Activated T-cell treated with anti-CD3 and anti-CD28 coated beads, Interleukin-2, amount 50 U/mL, for 1 hour (primary cell): Measurements from ENCODE around the gene NHLRC2.
"Not testable (repeated sequence)": the region's sequence is repeated elsewhere in the genome, so short reads cannot be mapped to it uniquely, and the experiment has no call there.

Experiments
- DNase-seq: peaks from one replicate; pipeline ENCODE4 v3.0.0-alpha.2; 2020

NHLRC2 gene

GRCh38 chr10:113911839-113912238 is 57.4 kb downstream of the NHLRC2 start:
- DNase-seq: no peak

DNA sequence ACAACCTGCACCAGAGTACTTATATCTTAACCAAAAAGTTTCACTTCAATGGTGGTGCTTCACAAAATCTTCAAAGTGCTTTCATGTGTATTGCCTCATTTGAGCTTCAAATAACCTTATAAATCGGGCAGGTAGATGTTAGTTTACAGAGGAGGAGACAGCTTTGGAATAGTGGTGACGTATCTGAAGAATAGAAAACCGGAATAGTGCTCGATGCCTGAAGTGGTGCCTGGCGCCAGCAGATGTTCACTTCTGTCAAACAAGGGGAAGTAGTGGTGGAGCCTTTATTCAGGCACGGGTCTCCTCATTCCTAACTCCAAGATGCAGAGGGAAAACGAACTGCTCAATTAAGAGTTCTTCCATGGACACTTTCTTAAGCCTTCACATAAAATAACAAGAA is 58.1 kb downstream of the NHLRC2 start:
- DNase-seq: no peak

DNA sequence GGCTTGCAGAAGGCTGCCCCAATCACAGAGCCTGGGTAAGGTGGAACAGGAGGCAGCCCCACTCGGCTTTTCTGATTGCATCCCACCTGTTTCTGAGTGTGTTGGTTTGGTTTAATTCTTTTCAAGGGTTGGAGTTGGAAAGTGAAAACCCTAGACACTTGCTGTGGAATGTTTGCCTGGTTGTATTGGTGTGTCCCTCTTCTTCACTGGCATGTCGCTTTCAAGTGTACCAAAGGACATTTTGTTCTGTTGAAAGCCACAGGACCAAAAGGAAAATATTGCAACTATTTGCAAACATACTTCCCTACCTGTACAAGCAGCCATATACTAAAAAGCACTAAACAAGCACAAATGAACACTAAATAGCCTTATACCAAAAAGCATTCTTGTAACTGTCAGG is 60.5 kb downstream of the NHLRC2 start:
- no peak for DNase-seq

GRCh38 chr10:113915540-113915939 is 61.1 kb downstream of the NHLRC2 start:
- no peak for DNase-seq

DNA sequence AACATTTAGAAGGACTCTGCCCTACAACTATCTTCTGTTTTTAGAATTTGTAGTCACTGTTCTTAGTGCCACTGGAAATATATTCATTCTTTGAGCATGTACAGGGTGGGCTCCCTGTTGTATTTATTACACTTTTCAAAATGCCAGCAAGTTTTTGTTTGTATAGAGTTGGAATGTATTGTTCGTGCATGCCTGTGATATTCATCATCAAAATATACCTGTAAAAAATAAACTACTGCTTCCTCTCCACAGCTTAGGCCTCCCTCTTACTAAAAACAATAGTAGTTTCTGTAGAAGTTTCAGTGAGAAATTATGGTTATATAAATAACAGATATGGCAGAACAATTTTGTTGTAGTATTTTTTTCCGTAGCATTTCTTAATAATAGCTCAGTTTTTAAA is 61.6 kb downstream of the NHLRC2 start:
- no peak for DNase-seq

DNA sequence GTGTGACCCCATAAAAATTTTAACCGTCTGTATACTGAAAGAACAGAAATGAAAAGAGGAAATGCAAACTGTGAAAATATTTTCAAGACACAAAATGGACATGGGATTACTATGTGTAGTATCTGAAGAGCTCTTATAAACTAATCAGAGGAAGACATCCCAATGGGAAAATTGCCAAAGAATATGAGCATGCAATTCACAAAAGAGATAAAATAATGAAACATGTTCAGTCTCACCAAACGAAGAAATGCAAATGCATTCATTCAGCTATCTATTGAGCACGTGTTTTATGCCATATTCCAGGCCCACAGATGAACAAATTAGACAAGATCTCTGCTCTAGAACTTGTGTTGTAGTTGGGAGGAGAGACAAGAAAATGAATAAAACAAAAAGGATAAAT is 63.2 kb downstream of the NHLRC2 start:
- DNase-seq: no peak

DNA sequence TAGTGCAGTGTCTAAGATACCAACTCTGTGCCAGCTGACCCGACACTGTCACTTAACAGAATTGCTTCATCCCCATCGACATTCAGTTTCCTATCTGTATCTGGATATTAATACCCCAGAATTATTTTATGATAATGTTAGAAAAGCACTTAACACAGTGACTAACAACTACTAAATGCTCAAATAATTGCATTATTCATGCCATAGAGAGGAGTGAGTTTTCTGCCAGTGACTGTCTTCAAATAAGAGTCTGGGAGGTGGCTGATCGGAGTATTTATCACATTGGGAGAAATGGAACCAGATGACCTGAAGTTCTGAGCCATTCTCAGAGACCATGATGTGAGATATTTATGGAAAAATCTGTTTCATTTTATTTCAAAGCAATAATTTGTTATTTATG is 65.7 kb downstream of the NHLRC2 start:
- DNase-seq: no peak

GRCh38 chr10:113920875-113921274 is 66.4 kb downstream of the NHLRC2 start:
- no peak for DNase-seq

- no peak for DNase-seq
Observed at GRCh38 chr10:113921561-113922370, 67.3 kb downstream of the NHLRC2 start.

- no peak for DNase-seq
Observed at GRCh38 chr10:113922787-113923570, 68.5 kb downstream of the NHLRC2 start.

GRCh38 chr10:113924186-113924585 is 69.7 kb downstream of the NHLRC2 start:
- no peak for DNase-seq

DNA sequence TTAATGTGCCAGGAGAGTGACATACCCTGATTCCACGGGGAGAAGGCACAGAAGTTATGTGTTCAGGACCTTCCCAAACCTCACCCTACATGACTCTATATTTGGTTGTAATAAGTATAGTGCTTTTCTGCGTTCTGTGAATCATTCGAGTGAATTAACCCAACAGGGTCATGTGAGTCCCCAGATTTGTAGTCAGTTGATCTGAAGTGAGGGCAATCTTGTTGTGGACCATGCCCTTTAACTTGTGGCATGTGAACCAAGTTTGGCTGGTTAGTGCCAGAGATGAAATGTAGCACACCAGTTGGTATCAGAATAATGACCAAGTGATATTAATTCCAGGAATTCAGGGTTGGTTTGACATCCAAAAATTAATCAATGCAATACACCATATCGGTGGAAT is 70.2 kb downstream of the NHLRC2 start:
- DNase-seq: no peak

DNA sequence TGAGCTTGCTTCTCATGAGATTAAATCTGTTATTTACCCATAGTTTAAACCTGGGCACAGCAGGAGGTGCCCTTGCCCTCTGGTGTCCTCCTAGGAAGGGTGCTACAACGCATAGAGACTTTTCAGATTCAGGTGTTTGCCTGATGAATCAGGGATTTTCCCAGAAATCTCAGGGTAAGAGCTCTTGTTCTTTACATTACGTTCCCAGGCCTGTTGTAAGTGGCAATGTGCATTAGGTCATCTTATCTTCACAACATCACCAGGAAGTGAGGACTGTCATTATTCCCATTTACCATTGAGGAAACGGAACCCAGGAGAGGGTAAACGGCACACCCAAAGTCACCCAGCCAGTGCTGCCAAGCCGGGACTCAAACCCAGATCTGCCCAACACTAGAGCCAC is 73.0 kb downstream of the NHLRC2 start:
- DNase-seq: no peak

DNA sequence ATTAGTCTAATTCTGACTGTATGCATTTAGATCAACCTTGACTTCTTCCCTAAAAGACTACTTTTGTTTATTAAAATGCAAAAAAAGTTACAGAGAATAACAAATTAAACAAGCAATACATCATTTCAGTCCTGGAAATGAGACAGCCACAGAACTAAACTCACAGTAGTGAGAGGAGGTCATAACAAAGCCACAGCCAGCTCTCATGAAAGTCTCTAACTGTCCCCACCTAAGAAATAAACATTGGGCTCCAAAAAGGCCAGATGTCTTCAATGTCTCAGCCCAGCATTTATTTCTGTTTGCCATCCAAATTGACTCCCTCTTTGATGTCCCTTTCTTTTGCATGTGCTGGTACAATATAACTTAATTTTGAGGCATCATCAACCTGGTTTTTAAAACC is 74.4 kb downstream of the NHLRC2 start:
- DNase-seq: no peak

DNA sequence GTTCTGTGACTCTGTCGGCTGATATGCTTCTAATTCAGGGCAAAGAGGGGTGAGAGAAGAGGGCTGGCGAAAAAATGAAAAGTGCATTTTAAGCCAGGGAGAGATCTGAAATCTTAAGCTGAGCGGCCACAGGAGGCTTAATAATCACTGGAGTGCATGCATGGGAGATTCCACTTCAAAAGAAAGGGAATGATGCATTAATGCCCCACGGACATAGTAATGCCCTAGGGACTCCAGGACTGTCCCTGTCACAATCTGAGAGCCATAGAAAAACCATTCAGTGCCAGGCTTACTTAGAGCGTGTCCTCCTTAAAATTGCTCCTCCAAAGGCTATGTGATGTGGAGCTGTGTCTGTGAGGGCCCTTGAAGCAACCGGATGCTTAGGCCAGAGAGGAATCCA is 75.1 kb downstream of the NHLRC2 start:
- DNase-seq: no peak

GRCh38 chr10:113930482-113931057 is 76.1 kb downstream of the NHLRC2 start:
- no peak for DNase-seq

DNA sequence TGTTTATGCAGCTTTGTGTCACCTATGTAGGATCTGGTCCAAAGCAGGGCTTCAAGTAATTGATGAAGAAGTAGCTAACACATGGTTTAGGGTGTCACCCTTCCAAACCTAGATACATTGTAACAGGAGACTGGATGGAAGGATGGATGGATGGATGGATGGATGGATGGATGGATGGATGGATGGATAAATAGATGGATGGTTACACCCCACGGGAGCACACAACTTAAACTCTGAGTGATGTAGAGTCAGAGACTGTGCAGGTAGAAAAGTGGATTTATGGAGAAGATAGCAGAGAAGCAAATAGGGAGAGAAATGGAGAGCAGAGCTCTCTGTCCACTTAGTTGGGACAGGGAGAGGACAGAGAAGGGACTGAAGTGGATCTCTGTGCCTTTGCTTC is 78.4 kb downstream of the NHLRC2 start:
- DNase-seq: no peak

DNA sequence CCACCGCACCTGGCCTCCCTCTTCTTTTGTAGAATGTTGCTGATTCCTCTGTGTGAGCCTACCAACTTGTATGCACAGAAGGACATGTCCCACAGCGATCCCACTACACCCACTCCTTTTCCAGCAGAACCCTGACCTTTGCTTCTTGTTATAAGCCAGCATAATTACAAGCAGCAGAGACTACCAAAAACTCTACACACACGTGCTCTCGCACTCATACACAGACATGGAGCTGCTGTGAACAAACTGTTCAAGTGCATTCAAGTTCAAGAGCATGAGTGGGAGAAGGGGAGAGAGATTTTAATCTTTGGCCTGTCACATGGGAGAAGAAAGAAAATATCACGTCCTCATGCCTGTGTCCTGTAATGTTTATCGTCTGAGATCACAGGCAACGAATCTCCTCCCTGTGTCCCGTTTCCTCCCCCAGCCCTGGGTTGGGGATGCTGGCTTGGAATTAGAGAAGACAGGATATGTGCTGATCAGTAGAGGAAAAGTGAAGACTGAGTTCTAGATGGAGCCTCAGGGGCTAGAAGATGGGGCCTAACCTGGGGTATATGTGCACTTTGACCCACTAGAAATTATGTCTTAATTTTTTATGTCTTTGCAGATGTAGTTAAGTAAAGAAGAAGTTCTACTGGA is 79.6 kb downstream of the NHLRC2 start:
- DNase-seq: no peak

GRCh38 chr10:113937258-113937657 is 82.8 kb downstream of the NHLRC2 start:
- DNase-seq: no peak

- no peak for DNase-seq
Observed at GRCh38 chr10:113937756-113938155, 83.3 kb downstream of the NHLRC2 start.

DNA sequence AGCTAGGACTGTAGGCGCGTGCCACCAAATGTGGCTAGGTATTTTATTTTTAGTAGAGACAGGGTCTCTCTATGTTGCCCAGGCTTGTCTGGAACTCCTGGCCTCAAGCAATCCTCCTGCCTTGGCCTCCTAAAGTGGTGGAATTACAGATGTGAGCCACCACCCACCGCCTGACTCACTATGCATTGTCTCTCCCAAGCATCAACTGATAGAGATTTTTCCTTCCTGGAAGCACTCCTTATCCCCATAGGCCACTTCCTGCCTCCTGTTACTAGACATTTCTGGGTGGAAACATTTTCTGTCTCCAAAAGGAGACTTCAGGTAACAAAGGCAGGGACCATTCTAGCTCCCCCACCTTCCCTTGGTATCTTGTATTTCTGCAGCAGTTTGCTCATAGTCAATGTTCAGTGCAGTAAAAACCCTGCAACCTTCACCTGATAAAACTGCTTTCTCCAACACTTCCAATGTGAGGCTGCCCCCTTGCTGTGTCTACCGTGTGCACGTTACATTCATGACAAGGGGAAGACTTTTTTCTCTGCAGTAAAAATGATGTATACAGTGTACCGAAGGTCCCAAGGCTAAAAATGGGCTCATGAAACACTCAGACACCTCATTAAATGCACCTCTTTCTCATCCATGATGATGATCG is 84.9 kb downstream of the NHLRC2 start:
- DNase-seq: no peak

GRCh38 chr10:113941140-113941539 is 86.7 kb downstream of the NHLRC2 start:
- no peak for DNase-seq

DNA sequence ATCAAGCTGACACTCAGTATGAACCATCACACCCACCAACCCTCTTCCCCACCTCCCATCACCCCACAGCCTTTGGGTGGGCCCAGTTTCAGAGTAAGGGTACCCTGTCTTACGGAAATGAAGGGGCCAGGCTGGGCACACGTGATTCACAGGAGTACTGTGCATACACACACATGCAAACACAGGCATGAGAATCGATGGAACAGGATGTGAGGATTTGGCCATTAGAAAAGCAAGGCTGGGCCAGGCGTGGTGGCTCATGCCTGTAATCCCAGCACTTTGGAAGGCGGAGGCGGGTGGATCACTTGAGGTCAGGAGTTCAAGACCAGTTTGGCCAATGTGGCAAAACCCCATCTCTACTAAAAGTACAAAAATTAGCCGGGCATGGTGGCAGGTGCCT is 88.7 kb downstream of the NHLRC2 start:
- not testable (repeated sequence) for DNase-seq
